ENCODE results near the gene LAG3.

The LAG3 gene

GRCh38 chr12:6753772-6754356, 18.5 kb upstream of the LAG3 start:
- no peak overlapping the region for H3K4me3 ChIP-seq (ENCODE audit: low read length)
- no peak for DNase-seq (ENCODE audit: low read depth)
- peak; percentile 94 for TF ChIP-seq CTCF (IDR thresholded peaks at IDR 0.05; ENCODE audit: insufficient read depth, low read depth, low read length, missing control alignments)

- no peak for DNase-seq (ENCODE audit: low read depth)
- no peak overlapping the region for H3K4me3 ChIP-seq (ENCODE audit: low read length)
- TF ChIP-seq CTCF (IDR thresholded peaks at IDR 0.05; ENCODE audit: insufficient read depth, low read depth, low read length, missing control alignments): no peak
Observed at GRCh38 chr12:6754411-6754810, 17.9 kb upstream of the LAG3 start.

- DNase-seq (ENCODE audit: low read depth): no peak
- H3K4me3 ChIP-seq (ENCODE audit: low read length): no peak overlapping the region
- no peak for TF ChIP-seq CTCF (IDR thresholded peaks at IDR 0.05; ENCODE audit: insufficient read depth, low read depth, low read length, missing control alignments)
Observed at GRCh38 chr12:6757028-6757690, 15.2 kb upstream of the LAG3 start.

- no peak overlapping the region for H3K4me3 ChIP-seq (ENCODE audit: low read length)
- TF ChIP-seq CTCF (IDR thresholded peaks at IDR 0.05; ENCODE audit: insufficient read depth, low read depth, low read length, missing control alignments): no peak
- DNase-seq (ENCODE audit: low read depth): no peak
Observed at GRCh38 chr12:6758506-6759095, 13.7 kb upstream of the LAG3 start.

GRCh38 chr12:6759741-6760140, 12.6 kb upstream of the LAG3 start:
- TF ChIP-seq CTCF (IDR thresholded peaks at IDR 0.05; ENCODE audit: insufficient read depth, low read depth, low read length, missing control alignments): no peak
- H3K4me3 ChIP-seq (ENCODE audit: low read length): no peak overlapping the region
- no peak for DNase-seq (ENCODE audit: low read depth)

GRCh38 chr12:6763380-6763779, 8.9 kb upstream of the LAG3 start:
- DNase-seq (ENCODE audit: low read depth): no peak
- H3K4me3 ChIP-seq (ENCODE audit: low read length): no peak overlapping the region
- TF ChIP-seq CTCF (IDR thresholded peaks at IDR 0.05; ENCODE audit: insufficient read depth, low read depth, low read length, missing control alignments): no peak
